ENCODE results near the gene KLK14. TPM values are rescaled to one million over a fixed set of nuclear protein-coding genes. Genes with fewer than 3 reads are reported as not detected.

KLK14 gene
- total RNA-seq, 1 donor from 2014 or later: not detected

GRCh38 chr19:51108066-51108804, 25.5 kb upstream of the KLK14 start, which contains the start of gene CTU1:
CTU1 (minus strand) TSS chr19:51108409; CDS start chr19:51104569, 3,840 bp downstream.
- Histone ChIP-seq H3K9me3 (no peaks in the 10 kb centered on the region), H3K4me1 (peaks cover 16% of the 10 kb centered on the region), H3K36me3 (peaks cover 6% of the 10 kb centered on the region), H3K27ac (peak within 1 kb of the TSS; percentile 80), H3K27me3 (no peaks in the 10 kb centered on the region), H3K4me3 (peak within 1 kb of the TSS; percentile 82)
- DNase-seq (peak; percentile 99), ATAC-seq (peak; percentile 98)
- no peak for TF ChIP-seq CTCF (IDR thresholded peaks at IDR 0.05)
- intact Hi-C loops (cut with DNase I): no loop called here

GRCh38 chr19:51107406-51108065, 24.8 kb upstream of the KLK14 start:
- TF ChIP-seq CTCF (IDR thresholded peaks at IDR 0.05): no peak
- intact Hi-C loops (cut with DNase I): no loop called here
- Histone ChIP-seq H3K36me3 (peaks cover 13% of the 10 kb centered on the region), H3K27me3 (no peaks in the 10 kb centered on the region), H3K27ac (peak overlapping the region; percentile 80), H3K4me3 (peak overlapping the region; percentile 82), H3K4me1 (peaks cover 16% of the 10 kb centered on the region), H3K9me3 (no peaks in the 10 kb centered on the region)
- DNase-seq (no peak), ATAC-seq (peak; percentile 2)

- intact Hi-C loops (cut with DNase I): no loop called here
- no peak for DNase-seq
- TF ChIP-seq CTCF (IDR thresholded peaks at IDR 0.05): no peak
- no peaks in the 10 kb centered on the region for H3K9me3 ChIP-seq
- H3K36me3 ChIP-seq: peaks cover 33% of the 10 kb centered on the region
- peaks cover 14% of the 10 kb centered on the region for H3K4me1 ChIP-seq
- no peaks in the 10 kb centered on the region for H3K27me3 ChIP-seq
- no peak overlapping the region for H3K27ac ChIP-seq
- no peak for ATAC-seq
- no peak overlapping the region for H3K4me3 ChIP-seq
Measured at GRCh38 chr19:51103926-51104341, 21.2 kb upstream of the KLK14 start.

GRCh38 chr19:51102991-51103390, 20.3 kb upstream of the KLK14 start:
- no peak for ATAC-seq
- Histone ChIP-seq H3K27ac (no peak overlapping the region), H3K9me3 (no peaks in the 10 kb centered on the region), H3K4me1 (peaks cover 12% of the 10 kb centered on the region), H3K36me3 (peaks cover 33% of the 10 kb centered on the region), H3K27me3 (no peaks in the 10 kb centered on the region), H3K4me3 (no peak overlapping the region)
- TF ChIP-seq CTCF (IDR thresholded peaks at IDR 0.05): no peak
- intact Hi-C loops (cut with DNase I): no loop called here
- no peak for DNase-seq

- intact Hi-C loops (cut with DNase I): no loop called here
- DNase-seq (no peak), ATAC-seq (no peak)
- H3K36me3 ChIP-seq: peaks cover 33% of the 10 kb centered on the region
- H3K27me3 ChIP-seq: no peaks in the 10 kb centered on the region
- H3K27ac ChIP-seq: no peak overlapping the region
- H3K4me3 ChIP-seq: no peak overlapping the region
- TF ChIP-seq CTCF (IDR thresholded peaks at IDR 0.05): no peak
- no peaks in the 10 kb centered on the region for H3K9me3 ChIP-seq
- H3K4me1 ChIP-seq: no peaks in the 10 kb centered on the region
Measured at GRCh38 chr19:51101171-51101865, 18.6 kb upstream of the KLK14 start.
